NCI-H345 treated with DMSO at 0.1 percent for 48 hours (cell line): ENCODE results near the gene FBXO11.
"Not testable (repeated sequence)": the region's sequence is repeated elsewhere in the genome, so short reads cannot be mapped to it uniquely, and the experiment has no call there.

Source experiments
- DNase-seq: peaks from one replicate; lab custom pipeline; 2025; ENCODE audit not compliant: unreplicated experiment; lab: John Stamatoyannopoulos, UW

The FBXO11 gene

DNA sequence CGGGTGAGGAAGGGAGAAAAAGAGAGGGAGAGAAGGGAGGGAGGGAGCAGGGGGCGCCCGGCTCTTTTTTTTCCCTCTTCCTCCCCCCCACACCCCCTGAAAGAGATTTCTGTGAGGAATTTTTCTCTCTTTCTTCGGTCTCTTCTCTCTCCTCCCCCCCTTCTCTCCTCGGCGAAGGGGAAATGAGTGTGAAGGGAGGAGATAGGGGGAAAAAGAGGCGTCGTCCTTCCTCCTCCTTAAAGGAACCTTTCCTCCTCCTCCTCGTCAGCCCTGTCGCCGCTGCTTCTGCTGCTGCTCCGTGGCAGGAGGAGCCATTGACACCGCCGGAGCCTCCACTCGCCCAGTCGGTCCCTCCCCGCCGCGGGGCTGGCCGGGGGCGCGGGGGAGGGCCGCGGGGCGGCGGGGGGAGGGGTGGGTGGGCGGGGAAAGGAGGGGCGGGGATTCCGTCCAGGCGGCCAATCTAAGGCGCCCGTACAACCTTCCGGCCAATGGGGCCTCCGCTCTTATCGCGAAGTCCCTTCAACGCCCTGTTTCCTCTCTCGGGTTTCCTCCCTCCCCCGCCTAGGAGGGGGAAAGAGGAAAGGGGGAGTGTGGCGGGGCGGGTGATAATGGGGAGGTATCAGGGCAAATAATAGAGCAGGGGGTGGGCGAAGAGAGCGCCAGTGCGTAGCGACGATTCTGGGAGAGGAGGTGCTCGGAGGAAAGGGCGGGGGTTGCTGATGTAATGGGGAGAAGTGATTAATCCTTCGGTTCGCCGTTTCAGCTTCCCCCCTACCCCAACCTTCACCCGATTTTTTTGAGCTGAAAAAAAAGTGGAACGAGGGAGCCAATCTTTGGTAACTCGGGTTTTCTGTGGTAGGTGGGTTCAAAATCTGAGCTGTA is at the start of gene FBXO11:
Gene FBXO11, minus strand, starts transcription at position 342 of the 882 bp plus-strand sequence. CDS start 778 bp downstream, outside the sequence.
- DNase-seq, result peak; percentile 91

DNA sequence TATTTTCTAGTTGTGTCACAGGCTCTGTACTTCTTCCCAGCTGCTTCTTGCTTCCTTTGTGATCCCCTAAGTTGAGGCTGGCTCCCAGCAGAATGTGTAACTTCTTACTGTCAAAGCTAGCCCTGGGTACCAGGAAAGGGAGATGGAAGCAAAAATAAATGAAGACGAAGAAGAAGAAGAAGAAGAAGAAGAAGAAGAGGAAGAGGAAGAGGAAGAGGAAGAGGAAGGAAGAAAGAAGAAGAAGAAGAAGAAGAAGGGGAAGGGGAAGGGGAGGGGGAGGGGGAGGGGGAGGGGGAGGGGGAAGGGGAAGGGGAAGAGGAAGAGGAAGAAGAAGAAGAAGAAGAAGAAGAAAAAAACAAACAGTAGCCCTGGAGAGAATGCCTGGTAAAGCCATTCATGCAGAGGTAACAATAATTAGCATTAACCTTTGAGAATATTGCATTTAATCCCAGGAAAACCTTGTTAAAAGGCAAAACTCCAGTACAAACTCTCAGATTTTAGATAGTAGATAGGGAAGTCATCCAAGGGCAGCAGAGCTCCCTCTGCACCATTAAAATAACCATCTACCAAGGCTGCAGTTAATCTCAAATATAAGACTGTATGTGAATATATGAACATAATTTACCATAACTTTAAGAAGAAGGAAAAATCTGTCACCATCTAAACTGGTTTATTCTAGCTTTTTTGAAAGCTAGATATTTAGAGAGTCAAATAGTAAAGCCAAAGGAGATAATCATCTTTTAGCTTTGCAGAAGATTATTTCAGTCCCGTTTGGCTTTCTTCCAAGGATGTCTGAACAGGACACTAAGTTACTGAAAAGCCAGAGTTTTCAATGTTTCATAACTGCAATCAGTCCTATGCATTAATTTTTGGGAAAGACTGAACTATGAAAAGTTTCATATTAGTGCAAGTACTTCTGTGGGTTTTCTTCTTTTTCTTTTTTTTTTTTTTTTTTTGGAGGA is 44.3 kb upstream of the FBXO11 start:
- no peak for DNase-seq

DNA sequence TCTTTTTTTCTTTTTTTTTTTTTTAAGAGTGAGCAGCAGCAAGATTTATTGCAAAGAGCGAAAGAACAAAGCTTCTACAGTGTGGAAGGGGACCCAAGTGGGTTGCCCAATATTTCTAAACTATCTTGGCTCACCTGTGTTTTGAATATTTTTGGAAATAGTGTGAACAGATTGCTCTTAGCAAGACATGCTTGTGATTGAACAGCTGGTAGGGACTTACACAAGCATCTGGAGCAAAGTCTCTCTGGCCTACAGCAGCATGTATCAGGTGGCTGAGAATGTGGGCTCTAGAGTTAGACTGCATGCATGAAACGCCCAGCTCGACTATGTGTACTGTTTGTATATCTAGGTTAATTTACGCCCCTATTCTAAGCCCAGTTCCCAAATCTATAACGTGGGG is 40.3 kb upstream of the FBXO11 start:
- DNase-seq, result no peak

DNA sequence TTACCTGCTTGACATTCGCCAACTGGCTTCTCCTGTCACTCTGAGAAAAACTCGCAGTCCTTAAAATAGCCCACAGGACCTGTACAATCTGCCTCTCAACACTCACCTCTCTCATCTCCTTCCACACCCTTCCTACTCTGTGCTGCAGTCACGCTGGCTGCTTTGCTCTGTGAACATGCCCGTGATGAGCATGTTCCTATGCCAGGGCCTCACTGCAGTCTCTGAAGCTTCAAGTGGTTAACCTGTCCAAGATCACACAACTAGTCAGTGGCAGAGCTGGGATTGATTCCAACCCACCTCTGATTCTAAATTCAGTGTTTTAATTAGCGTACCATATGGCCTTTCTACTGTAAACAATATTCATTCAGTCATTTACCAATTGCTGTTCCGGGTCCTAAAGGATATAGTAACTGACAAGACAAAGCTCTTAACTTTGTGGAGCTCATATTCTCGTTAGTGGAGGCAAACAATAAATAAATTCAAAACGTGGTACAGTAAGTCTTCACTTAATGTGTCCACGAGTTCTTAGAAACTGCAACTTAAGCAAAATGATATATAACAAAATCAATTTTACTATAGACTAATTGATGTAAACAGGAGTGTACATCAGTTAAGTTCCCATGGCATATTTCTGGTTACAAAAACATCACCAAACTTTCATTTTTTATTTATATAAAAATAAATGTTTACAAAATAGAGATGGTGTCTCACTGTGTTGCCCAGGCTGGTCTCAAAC is 38.9 kb upstream of the FBXO11 start:
- no peak for DNase-seq

DNA sequence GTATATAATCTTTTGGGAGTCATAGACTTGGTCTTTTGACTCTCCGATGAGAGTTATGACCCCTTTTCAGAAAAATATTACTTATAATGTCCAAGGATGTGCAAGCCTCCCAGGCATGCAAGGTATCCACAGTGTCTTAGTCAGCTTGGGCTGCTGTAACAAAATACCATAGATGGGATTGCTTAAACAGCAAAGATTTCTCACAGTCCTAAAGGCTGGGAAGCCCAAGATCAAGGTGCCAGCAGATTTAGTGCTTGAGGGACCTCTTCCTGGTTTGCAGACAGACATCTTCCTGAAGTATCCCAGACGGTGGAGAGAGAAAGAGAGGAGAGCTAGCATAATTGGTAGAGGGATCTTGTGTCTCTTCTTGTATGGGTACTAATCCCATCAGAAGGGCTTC is 35.6 kb upstream of the FBXO11 start:
- DNase-seq, result no peak

DNA sequence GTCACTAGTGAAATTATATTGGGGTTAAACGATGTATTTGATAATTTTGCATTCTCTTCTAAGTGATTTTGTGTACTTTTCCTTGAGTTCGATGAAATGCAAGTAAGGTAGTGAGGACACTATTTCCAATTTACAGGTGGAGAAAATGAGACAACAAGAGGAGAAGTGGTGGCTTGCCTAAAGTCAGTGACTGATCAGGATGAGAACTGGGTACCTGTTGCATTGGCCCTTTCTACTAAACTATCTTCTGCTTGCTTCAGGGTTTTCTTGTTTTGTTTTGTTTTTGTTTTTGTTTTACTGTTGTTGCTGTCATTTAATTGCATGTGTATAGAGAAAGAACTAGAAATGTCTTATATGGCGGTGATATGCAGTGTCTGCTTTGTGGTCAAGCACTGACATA is 31.4 kb upstream of the FBXO11 start:
- no peak for DNase-seq

DNA sequence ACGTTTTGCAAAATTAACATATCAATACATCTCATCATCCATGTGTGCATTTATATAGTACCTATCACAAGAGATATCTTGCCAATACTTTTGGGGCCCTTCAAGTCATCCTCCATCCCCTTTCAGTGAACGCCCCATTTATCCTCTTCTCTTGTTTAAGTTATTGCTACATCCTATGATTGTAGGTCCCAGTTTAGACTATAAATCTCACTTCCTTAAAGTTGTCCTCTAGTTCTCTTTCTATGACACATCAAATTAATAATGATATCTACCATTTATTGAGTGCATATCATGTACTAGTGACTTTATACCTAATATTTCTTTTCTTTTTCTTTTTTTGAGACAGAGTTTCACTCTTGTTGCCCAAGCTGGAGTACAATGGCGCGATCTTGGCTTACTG is 28.8 kb upstream of the FBXO11 start:
- DNase-seq, result no peak

DNA sequence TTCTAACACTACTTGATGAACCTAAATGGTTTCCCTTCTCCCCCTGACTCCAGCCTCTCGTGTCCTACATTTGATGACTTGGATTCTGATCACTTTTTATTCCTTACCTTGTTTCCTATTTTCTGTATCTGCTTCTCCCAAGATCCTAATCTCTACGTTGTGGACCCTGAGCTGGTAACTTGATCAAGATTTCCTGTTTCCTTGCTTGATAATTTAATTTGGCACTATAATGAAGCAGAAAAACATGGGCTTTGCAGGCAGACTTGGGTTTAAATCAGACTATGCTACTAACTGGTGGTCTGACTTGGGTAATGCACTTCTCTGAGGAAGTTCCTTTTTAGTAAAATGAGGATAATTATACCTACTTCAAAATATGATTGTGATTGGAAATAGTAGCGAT is 11.7 kb upstream of the FBXO11 start:
- no peak for DNase-seq

DNA sequence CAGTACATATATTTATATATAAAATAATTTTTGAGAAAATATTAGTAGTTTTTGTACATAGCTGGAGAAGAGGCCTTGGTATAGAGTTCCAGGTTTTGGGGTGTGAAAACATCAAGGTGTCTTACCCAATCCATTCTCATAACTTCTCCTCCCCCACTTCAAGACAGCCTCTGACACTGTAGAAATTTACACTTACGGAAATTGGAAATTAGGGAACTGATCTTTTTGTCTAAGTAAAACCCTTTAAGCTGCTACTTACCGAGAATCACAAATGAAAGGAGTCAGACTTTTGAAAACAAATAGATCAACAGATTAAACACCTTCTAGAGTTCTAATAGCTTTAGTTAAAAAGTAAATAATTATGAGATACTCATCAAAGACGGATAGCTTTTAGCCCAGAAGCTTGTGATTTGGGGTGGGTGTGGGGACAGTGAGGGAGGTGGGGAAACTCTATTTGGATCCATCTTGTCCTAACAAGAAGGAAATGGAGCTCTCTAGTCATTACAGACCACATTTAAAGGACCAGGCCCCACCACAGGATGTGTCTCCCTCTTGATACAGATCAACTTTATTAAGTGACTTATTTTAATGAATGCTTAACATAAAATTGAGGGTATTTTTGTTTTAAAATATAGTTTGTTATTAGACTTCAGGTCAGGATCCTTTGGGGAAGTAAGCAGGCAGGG is 11.1 kb upstream of the FBXO11 start:
- DNase-seq, result no peak

DNA sequence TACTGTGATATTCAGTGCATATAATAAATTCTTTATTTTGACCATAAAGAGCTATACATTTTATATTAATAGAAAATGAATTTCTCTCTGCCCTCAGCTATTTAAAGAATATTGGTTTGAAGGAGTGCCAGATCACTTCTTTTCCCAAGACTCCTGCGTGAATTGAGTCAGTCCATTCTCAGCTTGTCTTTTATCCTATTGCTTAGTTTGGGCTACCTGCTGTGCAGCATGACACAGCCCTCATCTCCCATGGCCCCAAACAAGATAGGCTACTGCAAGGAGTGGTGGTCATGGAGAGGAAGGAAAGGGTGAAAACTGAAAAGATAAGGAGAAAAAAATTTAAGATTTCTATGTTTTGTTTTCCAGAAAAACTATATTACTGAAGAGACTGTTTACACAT is 10.1 kb upstream of the FBXO11 start:
- no peak for DNase-seq

DNA sequence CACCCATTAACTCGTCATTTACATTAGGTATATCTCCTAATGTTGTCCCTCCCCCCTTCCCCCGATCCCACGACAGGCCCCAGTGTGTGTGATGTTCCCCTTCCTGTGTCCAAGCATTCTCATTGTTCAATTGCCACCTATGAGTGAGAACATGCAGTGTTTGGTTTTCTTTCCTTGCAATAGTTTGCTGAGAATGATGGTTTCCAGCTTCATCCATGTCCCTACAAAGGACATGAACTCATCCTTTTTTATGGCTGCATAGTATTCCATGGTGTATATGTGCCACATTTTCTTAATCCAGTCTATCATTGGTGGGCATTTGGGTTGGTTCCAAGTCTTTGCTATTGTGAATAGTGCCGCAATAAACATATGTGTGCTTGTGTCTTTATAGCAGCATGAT is 4.4 kb upstream of the FBXO11 start:
- not testable (repeated sequence) for DNase-seq

DNA sequence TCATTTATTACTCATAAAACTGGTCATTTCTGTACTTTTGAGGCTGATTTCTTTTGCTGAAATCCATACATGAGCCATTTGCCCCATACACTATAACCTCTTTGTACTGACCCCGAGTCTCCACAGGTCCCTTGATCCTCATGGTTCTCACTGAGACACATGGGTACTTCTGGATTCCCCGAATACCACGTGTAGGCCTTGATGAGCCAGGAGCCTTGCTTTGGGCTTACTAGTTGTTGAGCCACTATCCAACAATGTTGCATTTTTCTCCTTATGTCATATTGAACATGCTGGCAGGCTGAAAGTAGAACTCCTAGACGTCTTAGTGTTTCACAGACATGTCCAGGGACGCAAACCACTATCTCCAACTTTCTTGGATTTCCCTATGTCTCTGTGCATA is 2.4 kb upstream of the FBXO11 start:
- DNase-seq, result no peak

DNA sequence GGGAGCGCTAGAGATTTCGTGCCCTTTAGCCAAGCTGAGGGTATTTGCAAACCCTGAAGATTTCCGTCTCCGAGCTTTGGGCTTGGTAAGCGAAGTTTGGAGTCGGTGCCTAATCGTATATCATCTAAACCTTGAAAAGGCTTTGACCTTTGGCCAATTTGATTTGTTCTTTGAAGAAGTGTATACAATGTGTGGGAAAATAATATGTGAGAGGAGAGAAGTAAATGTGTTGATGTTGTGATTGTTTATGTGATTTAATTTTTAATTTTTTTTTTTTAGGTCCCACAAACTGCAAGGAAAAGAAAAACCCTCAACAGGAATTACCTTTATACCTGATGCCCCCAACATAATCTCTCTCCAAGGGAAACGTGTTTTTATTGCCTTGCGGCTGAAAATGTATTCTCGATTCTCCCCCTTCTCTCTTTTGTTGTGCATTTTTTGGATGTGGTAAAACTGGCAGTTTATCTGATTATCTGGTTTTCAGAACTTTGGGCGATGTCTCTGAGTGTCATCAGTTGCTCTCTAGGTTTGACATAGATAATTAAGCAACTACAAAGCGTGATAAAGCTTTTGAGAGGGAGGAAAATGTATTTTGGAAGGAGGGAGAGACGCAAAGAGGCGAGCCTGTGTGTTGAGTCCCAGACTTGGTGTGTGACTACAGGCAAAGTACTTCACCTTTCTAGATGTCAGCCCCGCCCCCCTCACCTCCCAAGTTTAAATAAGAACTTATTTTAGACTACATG is 912 bp upstream of the FBXO11 start:
- no peak for DNase-seq

DNA sequence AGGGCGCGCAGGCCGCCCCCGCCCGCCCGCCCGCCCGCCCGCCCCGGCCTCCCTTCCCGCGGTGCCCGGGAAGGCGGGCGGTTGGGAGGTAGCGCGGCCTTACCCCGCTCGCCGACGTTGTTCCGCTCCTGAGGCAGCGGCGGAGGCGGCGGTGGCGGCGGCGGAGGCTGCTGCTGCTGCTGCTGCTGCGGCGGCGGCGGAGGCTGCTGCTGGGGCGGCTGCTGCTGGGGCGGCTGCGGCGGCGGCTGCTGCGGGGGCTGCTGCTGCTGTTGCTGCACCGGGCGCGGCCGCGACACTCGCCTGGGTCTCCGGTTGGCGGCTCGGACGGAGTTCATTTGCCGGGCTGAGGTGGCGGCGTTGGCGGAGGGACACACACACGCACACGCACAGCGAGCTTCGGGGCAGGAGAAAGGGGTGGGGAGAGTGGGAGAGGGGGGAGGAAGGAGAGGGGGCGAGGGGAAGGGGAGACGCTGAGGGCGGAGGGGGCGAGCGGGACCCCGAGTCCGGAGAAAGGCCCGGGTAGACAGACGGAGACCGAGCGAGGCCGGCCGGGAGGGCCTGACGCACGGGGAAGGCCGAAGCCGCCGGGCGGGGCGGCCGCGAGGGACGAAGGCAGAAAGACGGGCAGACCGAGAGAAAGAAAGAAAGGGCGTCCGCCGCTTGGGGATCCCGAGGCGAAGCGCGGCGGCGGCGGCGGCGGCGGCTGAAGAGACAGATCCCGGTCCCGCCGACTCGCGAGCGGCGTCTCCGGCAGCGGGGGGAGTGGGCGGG is 727 bp downstream of the FBXO11 start:
- DNase-seq, result no peak

DNA sequence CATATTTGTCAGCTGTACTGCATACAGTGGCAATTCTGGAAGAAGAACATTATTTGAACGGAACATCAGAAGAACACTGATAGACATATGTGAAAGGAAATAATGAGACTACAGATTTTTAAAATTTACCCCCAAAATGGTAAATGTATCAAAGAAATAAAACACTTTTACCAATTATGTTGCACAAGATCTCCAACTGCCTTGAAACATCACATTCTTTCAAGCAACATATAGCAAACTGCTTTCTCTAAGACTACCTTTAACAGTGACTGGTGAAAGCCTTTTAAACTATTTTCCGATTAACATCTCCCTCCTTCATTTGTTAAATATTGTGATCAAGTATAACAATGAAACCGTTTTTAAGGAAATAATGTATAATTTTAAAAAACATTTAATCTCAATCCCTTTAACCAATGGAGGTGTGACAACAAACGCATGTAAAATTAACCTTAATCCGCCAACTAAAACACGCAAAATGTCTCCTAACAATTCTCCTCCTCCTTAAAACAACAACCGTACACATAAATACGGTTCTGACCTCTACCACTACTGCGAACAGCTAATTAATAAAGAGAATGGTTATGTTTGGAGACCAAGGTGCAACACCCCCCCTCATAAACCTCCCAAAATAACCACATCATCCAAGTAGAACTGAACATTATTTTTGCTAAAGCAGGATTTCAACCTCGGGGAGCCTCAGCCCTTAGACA is 2.4 kb downstream of the FBXO11 start:
- DNase-seq, result no peak

DNA sequence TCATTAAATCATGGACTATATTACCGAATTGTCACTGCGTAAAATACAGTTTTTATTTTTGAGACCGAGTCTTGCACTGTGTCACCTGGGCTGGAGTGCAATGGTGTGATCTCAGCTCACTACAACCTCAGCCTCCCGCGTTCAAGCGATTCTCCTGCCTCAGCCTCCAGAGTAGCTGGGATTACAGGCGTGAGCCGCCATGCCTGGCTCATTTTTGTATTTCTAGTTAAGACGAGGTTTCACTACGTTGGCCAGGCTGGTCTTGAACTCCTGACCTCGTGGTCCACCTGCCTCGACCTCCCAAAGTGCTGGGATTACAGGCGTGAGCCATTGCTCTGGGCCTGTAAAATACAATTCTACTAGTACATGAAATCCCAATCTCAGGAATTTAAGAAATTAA is 4.4 kb downstream of the FBXO11 start:
- not testable (repeated sequence) for DNase-seq

DNA sequence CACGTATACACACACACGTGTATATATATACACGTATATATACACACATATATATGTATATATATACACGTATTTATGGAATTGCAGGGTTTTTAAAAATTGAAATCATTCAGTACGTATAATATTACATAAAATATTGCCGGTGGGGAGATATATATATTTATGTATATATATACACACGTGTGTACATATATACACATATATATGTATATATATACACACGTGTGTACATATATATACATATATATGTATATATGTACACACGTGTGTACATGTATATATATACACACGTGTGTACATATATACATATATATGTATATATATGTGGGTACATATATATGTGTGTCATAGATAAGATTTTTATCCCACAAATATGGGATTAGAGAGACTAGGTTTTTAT is 5.4 kb downstream of the FBXO11 start:
- DNase-seq, result no peak
